ENCODE results near the gene NME5.
"Not testable (repeated sequence)": the region's sequence is repeated elsewhere in the genome, so short reads cannot be mapped to it uniquely, and the experiment has no call there.

Gene NME5

GRCh38 chr5:138078006-138078643, 61.1 kb downstream of the NME5 start:
- no peak for DNase-seq (ENCODE audit: low spot score)

- DNase-seq (ENCODE audit: low spot score), result peak; percentile 58
Measured at GRCh38 chr5:138077064-138077696, 62.0 kb downstream of the NME5 start.

GRCh38 chr5:138070026-138070425, 69.2 kb downstream of the NME5 start:
- DNase-seq (ENCODE audit: low spot score), result not testable (repeated sequence)

- peak; percentile 83 for DNase-seq (ENCODE audit: low spot score)
Measured at GRCh38 chr5:138068742-138069600, 70.3 kb downstream of the NME5 start.

GRCh38 chr5:138067945-138068344, 71.3 kb downstream of the NME5 start:
- DNase-seq (ENCODE audit: low spot score), result no peak
